Heart left ventricle (tissue), 16 donors: ENCODE measurements around the gene MCF2L. TPM values are rescaled to one million over a fixed set of nuclear protein-coding genes. Genes with fewer than 3 reads are reported as not detected.

Source experiments
- ATAC-seq, 4 donors: fragments of 200-7000 bp; cut with Tn5 transposase; one replicate each; pipeline ENCODE4 v1.9.1; 2020 to 2022; ENCODE audit warnings: moderate library complexity in 4 of 4, mild to moderate bottlenecking in 3 of 4, moderate number of reproducible peaks in 1 of 4
- DNase-seq, 5 donors: peaks; one replicate each; pipeline ENCODE4 v3.0.0-alpha.2; 2020
- H3K27ac ChIP-seq, 12 donors: fragments of 200-600 bp; sonication (generic) in 4 of 12; one replicate each; pipeline versions ENCODE4 v1.5.0 to v1.8.0; 2016 to 2022; ENCODE audit warnings: mild to moderate bottlenecking in 2 of 12
- H3K27me3 ChIP-seq, 9 donors: fragments of 200-600 bp; sonication (generic) in 2 of 9; one replicate each; pipeline versions ENCODE4 v1.5.1 to v1.8.0; 2016 to 2022; ENCODE audit warnings: mild to moderate bottlenecking in 3 of 9
- H3K36me3 ChIP-seq, 9 donors: fragments of 200-600 bp; sonication (generic) in 2 of 9; one replicate each; pipeline versions ENCODE4 v1.5.0 to v1.8.0; 2018 to 2022; ENCODE audit warnings: mild to moderate bottlenecking in 2 of 9
- H3K4me1 ChIP-seq, 12 donors: fragments of 200-600 bp; sonication (generic) in 4 of 12; one replicate each; pipeline versions ENCODE4 v1.5.0 to v1.8.0; 2016 to 2022; ENCODE audit warnings: mild to moderate bottlenecking in 3 of 12
- H3K4me3 ChIP-seq, 12 donors: fragments of 200-600 bp; sonication (generic) in 4 of 12; one replicate each; pipeline versions ENCODE4 v1.5.0 to v1.8.0; 2017 to 2022; ENCODE audit warnings: mild to moderate bottlenecking in 9 of 12, moderate library complexity in 4 of 12
- H3K9me3 ChIP-seq, 12 donors: fragments of 200-600 bp; sonication (generic) in 4 of 12; one replicate each; pipeline versions ENCODE4 v1.5.0 to v1.8.0; 2016 to 2022; ENCODE audit warnings: mild to moderate bottlenecking in 1 of 12
- POLR2A ChIP-seq, 2 donors: fragments of 450-650 bp; IDR thresholded peaks; one replicate each; pipeline ENCODE4 v1.6.1; 2017; ENCODE audit warnings: antibody characterized with exemption in 2 of 2, mild to moderate bottlenecking in 2 of 2, moderate library complexity in 2 of 2
- WGBS, 4 donors: extraction: QIAGEN DNeasy Blood & Tissue Kit in 2 of 4; methylation state at CpG; one replicate each; pipeline versions ENCODE4 v1.1.5 to v1.1.7; 2013 to 2018; 5-methylcytosine and 5-hydroxymethylcytosine counted together
- intact Hi-C, 10 donors: fragments of 100-400 bp; cut with DNase I; formaldehyde crosslinking; loops; one replicate each; pipeline versions ENCODE4 v1.11.1 to v1.14.2; 2022
- polyA plus RNA-seq, 2 donors: library from polyadenylated mRNA; stranded (reverse); fragments of 200-250 nt; gene quantifications; one replicate each; pipeline ENCODE4 v1.2.3, GENCODE V29; 2013
- total RNA-seq, 9 donors: library from RNA; depleted of rRNA in 2 of 9; stranded (reverse); fragments of >200 nt in 2 of 9; fragmentation: NEBNext Ultra II Directional in 3 of 9; extraction: Animal tissue kit (Norgen Biotek cat#: 25700) in 3 of 9; gene quantifications; one replicate each; pipeline versions ENCODE4 v1.1.0 to v1.2.4, GENCODE V29; 2016 to 2023
- TF ChIP-seq, protein P1 (sequence below), 12 donors: fragments of 200-600 bp; sonication (generic) in 4 of 12; IDR thresholded peaks; one replicate each; pipeline versions ENCODE4 v1.5.0 to v1.8.0; 2018 to 2022; ENCODE audit warnings: antibody characterized with exemption in 12 of 12, mild to moderate bottlenecking in 5 of 12
- donor health status: ischemic (EF 13 %, LVEDD 7.1; RV severe dilation, severe dysfunction).
- donor health status: healthy with polysubstance abuse.
- donor health status: DM: no; HTN: yes; CAD: no.
- donor health status: DM: no; HTN: no; CAD: no.
- donor health status: ischemic (EF 25% LVEDD 6.9; RV normal size, moderate dysfunction).
- donor health status: ischemic (EF 25% LVEDD 5.7; RV mildly dilated, moderate dysfunction).
- donor health status: healthy.
- donor health status: DM: yes; HTN: yes; CAD: no.
- donor health status: ischemic (EF 35%, LVEDD 5.7; RV mildly dilated, moderate dysfunction).
- donor health status: nonischemic (EF 11% LVEDD 7.7; RV severe dilation, severe dysfunction).
- donor health status: DM: yes; HTN: yes; CAD: no.
- donor health status: PGD.
- donor health status: ischemic (EF 29% LVEDD 5.4; RV normal size, mild dysfunction).
- donor health status: nonischemic (EF 23%, LVEDD 6.1; RV moderate dilation, normal function).

The MCF2L gene
- total and polyA plus RNA-seq, 11 donors, result 26.0 to 61.0 (median 42.7) TPM

DNA sequence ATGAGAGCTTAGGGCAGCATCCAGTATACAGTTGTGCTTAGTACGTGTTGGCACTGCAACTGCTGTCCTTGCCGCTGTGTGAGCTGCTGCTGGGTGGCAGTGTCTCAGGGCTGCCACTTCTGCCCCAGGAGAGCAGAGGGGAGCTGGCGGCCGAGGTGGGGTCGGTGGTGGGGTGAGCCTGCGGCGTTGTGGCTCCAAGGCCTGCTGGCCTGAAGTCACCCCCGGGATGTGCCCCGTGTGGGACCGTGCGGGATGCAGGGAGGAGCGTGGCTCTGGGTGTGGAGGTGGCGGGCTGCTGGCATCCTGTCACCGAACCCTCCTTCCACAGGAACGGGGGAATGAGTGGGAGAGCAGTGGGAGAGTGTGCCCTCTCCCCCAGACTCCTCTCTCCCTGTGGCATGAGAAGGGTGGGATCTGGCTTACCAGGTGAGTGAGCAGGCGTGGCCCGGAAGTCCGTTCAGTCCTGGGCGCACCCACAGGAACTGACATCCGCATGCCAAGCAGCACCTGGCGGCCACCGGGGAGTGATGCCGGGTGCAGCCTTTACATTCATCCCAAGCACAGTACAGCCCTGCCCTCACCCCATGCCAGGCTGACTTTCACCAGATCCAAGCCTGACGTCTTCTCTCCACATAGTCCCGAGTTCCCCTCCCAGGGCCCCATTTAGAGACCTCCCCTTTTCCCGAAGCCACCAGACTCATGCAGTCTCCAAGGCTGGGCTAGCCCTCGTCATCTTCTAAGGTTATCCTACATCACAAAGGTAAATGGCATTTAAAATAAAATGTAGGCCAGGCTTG lies 26.6 kb downstream of the MCF2L start:
- no peaks in the 10 kb centered on the region for H3K27me3 ChIP-seq
- H3K4me1 ChIP-seq, result peaks cover 3 to 67% (median 26%) of the 10 kb centered on the region in 12 donors
- no peak overlapping the region for H3K4me3 ChIP-seq
- 64 to 75% (median 69%) methylated on average over 22 to 27 of the region's 27 CpGs for WGBS, 4 donors
- intact Hi-C loops, result no loop called here
- no peak for TF ChIP-seq POLR2A (IDR thresholded peaks at IDR 0.05)
- TF ChIP-seq, protein P1, sequence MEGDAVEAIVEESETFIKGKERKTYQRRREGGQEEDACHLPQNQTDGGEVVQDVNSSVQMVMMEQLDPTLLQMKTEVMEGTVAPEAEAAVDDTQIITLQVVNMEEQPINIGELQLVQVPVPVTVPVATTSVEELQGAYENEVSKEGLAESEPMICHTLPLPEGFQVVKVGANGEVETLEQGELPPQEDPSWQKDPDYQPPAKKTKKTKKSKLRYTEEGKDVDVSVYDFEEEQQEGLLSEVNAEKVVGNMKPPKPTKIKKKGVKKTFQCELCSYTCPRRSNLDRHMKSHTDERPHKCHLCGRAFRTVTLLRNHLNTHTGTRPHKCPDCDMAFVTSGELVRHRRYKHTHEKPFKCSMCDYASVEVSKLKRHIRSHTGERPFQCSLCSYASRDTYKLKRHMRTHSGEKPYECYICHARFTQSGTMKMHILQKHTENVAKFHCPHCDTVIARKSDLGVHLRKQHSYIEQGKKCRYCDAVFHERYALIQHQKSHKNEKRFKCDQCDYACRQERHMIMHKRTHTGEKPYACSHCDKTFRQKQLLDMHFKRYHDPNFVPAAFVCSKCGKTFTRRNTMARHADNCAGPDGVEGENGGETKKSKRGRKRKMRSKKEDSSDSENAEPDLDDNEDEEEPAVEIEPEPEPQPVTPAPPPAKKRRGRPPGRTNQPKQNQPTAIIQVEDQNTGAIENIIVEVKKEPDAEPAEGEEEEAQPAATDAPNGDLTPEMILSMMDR (IDR thresholded peaks at IDR 0.05), result no peak
- peak overlapping the region in 1 of 12 donors; percentile 7 for H3K27ac ChIP-seq
- DNase-seq (no peak), ATAC-seq (peak in 1 of 4 donors; percentile 1)
- peaks cover 0 to 7% (median 0%) of the 10 kb centered on the region in 9 donors for H3K36me3 ChIP-seq
- no peaks in the 10 kb centered on the region for H3K9me3 ChIP-seq

DNA sequence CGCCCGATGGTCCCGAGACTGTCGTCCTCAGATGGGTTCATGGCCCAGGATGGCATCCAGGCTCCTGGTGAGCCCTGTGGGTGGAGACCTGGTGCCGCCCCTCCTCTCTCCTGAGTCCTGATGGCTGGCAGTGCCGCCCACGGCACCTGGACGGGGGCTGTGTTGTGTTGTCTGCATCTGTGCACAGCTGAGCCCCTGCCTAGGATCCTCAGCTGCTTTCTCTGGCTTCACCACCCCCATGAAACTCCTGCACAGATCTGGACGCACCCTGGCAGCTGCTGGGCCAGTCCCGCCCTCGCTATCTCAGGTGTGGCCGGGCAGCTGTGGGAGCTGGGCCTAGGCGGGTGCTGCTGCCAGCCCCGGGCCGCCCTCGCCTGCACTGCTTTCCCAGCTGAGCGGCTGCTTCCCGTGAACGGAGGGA lies 27.7 kb downstream of the MCF2L start:
- WGBS, 4 donors, result 58 to 82% (median 77%) methylated on average over 9 to 19 of the region's 19 CpGs; no CpG with 5 or more reads in 1 of the 4 donors
- intact Hi-C loops, result no loop called here
- DNase-seq (no peak), ATAC-seq (no peak)
- peaks cover 0 to 9% (median 0%) of the 10 kb centered on the region in 9 donors for H3K27me3 ChIP-seq
- peaks cover 0 to 6% (median 0%) of the 10 kb centered on the region in 9 donors for H3K36me3 ChIP-seq
- peak overlapping the region in 2 of 12 donors; percentile 13 to 29 for H3K27ac ChIP-seq
- H3K9me3 ChIP-seq, result no peaks in the 10 kb centered on the region
- H3K4me1 ChIP-seq, result peaks cover 7 to 68% (median 34%) of the 10 kb centered on the region in 12 donors
- no peak overlapping the region for H3K4me3 ChIP-seq
- TF ChIP-seq POLR2A (IDR thresholded peaks at IDR 0.05), result no peak
- TF ChIP-seq, protein P1 (IDR thresholded peaks at IDR 0.05), result no peak

DNA sequence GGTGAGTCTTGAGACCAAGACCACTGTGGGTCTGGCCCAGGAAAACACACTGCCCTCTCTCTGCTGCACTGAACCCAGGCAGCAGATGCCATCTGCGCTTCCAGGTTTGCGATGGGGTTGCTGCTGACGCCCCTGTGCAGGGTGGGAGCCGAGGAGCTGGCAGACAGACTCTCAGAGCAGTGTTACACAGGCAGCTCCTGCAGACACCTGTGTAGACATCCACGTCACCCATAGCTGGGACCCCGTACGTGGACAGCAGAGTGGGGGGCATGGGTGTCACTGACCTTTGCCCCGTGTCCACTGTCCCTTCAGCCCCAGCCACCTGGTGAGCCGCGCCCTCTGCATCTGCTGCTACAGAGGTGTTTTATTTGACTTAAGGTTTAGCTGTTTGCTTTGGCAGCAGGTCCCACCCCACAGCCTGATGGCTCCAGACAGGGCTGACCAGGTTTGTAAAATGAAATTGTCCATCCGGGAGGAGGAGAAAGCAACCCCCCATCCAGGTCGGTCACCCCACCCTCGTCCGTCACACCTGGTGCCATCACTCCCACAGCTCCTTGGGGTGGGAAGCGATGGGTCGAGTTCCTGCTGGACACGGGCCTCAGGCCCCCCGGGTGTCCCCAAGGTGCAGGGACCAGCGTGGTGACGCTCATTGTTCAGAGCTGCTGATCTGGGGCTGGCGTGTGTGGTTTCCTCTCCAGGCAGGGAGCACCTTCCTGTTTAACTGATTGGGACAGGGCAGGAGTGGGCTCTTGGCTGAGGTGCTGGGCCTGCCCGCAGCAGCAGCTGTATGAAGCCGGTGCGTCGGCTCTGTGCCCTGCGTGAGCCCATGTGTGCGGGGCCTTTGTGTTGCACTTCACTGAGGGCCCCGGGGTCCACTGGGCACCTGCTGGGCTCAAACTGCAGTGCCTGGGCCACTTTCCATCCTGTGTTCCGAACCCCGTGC lies 28.4 kb downstream of the MCF2L start:
- DNase-seq (no peak), ATAC-seq (peak in 1 of 4 donors; percentile 1)
- Histone ChIP-seq H3K4me1 (peaks cover 11 to 75% (median 42%) of the 10 kb centered on the region in 12 donors), H3K9me3 (no peaks in the 10 kb centered on the region), H3K36me3 (peaks cover 0 to 6% (median 0%) of the 10 kb centered on the region in 9 donors), H3K4me3 (no peak overlapping the region), H3K27me3 (peaks cover 0 to 10% (median 0%) of the 10 kb centered on the region in 9 donors), H3K27ac (peak overlapping the region in 3 of 12 donors; percentile 13 to 29 (median 18))
- intact Hi-C loops, result no loop called here
- 64 to 72% (median 71%) methylated on average over 22 to 30 of the region's 30 CpGs for WGBS, 4 donors
- TF ChIP-seq POLR2A (IDR thresholded peaks at IDR 0.05), result no peak
- TF ChIP-seq, protein P1 (IDR thresholded peaks at IDR 0.05), result no peak
